Right lobe of liver (tissue), 6 donors: ENCODE data around the gene MMRN2. TPM values are rescaled to one million over a fixed set of nuclear protein-coding genes. Genes with fewer than 3 reads are reported as not detected.
"Not testable (repeated sequence)": the region's sequence is repeated elsewhere in the genome, so short reads cannot be mapped to it uniquely, and the experiment has no call there.

Experiments
- ATAC-seq, 4 donors: fragments of 200-7000 bp; cut with Tn5 transposase; one replicate each; pipeline ENCODE4 v1.9.1; 2020; ENCODE audit warnings: mild to moderate bottlenecking in 4 of 4, moderate library complexity in 4 of 4
- DNase-seq, 3 donors: peaks; one replicate each; pipeline ENCODE4 v3.0.0-alpha.2; 2020
- H3K27ac ChIP-seq, 3 donors: fragments of 200-600 bp; one replicate each; pipeline ENCODE4 v1.8.0; 2022
- H3K27me3 ChIP-seq, 2 donors: fragments of 200-600 bp; one replicate each; pipeline ENCODE4 v1.8.0; 2022
- H3K36me3 ChIP-seq, 4 donors: fragments of 200-600 bp; sonication (generic) in 1 of 4; one replicate each; pipeline versions ENCODE4 v1.5.1 to v1.8.0; 2017 to 2022; ENCODE audit warnings: control low read depth in 1 of 4
- H3K4me1 ChIP-seq, 4 donors: fragments of 200-600 bp; sonication (generic) in 1 of 4; one replicate each; pipeline versions ENCODE4 v1.5.1 to v1.8.0; 2017 to 2022; ENCODE audit warnings: control low read depth in 1 of 4
- H3K4me3 ChIP-seq, 3 donors: fragments of 200-600 bp; one replicate each; pipeline ENCODE4 v1.8.0; 2022
- H3K9me3 ChIP-seq, 4 donors: fragments of 200-600 bp; sonication (generic) in 1 of 4; one replicate each; pipeline versions ENCODE4 v1.5.1 to v1.8.0; 2017 to 2022; ENCODE audit warnings: control low read depth in 1 of 4
- POLR2A ChIP-seq: fragments of 450-650 bp; IDR thresholded peaks from one replicate; pipeline ENCODE4 v1.6.1; 2017; ENCODE audit warnings: antibody characterized with exemption, mild to moderate bottlenecking
- WGBS: methylation state at CpG from one replicate; pipeline ENCODE4 v1.1.6; 2018; ENCODE audit warnings: low coverage, low lambda C conversion rate; ENCODE audit not compliant: insufficient coverage; ENCODE audit errors: missing lambda C conversion rate; 5-methylcytosine and 5-hydroxymethylcytosine counted together
- intact Hi-C, 2 donors: fragments of 100-400 bp; cut with DNase I; formaldehyde crosslinking; loops; one replicate each; pipeline versions ENCODE4 v1.11.2 to v1.14.1; 2022
- total RNA-seq, 6 experiments: library from RNA; depleted of rRNA in 2 of 6; stranded (reverse); fragments of >200 nt in 2 of 6; fragmentation: NEBNext Ultra II Directional in 3 of 6; extraction: Animal tissue kit (Norgen Biotek cat#: 25700) in 3 of 6; gene quantifications; one replicate each; pipeline versions ENCODE4 v1.1.0 to v1.2.4, GENCODE V29; 2016 to 2023
- TF ChIP-seq, protein P1 (sequence below), 4 donors: fragments of 200-600 bp in 3 of 4; fragments of 450-650 bp in 1 of 4; IDR thresholded peaks; one replicate each; pipeline versions ENCODE4 v1.5.1 to v1.8.0; 2016 to 2022; ENCODE audit warnings: antibody characterized with exemption in 4 of 4, mild to moderate bottlenecking in 2 of 4
- donor health status: DM: no; HTN: yes; CAD: no.
- donor health status: DM: no; HTN: no; CAD: no.
- donor health status: DM: no; HTN: no; CAD: no.
- donor health status: DM: no; HTN: yes; CAD: no.
- donor health status: DM: no; HTN: yes; CAD: no.

Gene MMRN2
- total RNA-seq, 6 experiments from 2014 or later = 6.2 to 11.8 (median 9.1) TPM

DNA sequence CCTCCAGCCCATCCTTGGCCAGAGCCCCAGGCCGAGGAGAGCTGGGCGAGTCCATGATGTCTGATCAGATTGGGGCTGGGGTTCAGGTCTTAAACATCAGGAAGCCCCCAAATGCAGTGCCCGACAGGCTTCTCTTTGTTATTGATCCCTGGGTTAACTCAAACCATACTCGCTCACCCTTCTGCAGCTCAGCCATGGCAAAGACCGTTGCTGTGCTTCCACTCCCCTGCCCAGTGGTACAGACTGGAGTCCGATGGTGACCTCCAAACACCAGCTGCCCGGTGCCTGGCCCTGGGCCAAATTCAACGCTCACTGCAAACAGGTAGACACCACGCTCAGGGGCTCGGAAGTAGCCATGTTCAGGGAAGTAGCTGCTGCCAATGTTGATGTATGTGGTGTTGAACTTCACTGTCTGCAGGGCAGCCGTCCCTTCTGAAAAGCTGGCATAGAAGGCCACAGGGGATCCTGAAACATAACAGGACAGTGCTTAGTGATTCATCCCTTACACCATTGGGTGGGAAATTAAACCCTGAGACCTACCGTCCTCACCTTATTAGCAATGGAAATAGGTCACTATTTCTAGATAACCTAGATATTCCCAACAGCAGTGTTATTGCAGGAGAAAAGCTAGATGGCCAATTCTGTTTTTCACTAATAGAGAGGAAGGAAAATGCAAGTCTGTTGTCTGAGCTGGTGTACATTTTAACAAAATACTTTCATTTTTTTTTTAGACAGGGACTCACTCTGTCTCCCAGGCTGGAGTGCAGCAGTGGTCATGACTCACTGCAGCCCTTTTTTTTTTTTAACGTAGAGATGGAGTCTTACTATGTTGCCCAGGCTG, 20.5 kb downstream of the MMRN2 start:
- H3K27me3 ChIP-seq = no peaks in the 10 kb centered on the region
- WGBS = 64% methylated on average over 2 of the region's 13 CpGs
- H3K9me3 ChIP-seq = no peaks in the 10 kb centered on the region
- peaks cover 0 to 11% (median 4%) of the 10 kb centered on the region in 4 donors for H3K4me1 ChIP-seq
- intact Hi-C loops = no loop called here
- no peak overlapping the region for H3K27ac ChIP-seq
- H3K4me3 ChIP-seq = no peak overlapping the region
- TF ChIP-seq, protein P1, sequence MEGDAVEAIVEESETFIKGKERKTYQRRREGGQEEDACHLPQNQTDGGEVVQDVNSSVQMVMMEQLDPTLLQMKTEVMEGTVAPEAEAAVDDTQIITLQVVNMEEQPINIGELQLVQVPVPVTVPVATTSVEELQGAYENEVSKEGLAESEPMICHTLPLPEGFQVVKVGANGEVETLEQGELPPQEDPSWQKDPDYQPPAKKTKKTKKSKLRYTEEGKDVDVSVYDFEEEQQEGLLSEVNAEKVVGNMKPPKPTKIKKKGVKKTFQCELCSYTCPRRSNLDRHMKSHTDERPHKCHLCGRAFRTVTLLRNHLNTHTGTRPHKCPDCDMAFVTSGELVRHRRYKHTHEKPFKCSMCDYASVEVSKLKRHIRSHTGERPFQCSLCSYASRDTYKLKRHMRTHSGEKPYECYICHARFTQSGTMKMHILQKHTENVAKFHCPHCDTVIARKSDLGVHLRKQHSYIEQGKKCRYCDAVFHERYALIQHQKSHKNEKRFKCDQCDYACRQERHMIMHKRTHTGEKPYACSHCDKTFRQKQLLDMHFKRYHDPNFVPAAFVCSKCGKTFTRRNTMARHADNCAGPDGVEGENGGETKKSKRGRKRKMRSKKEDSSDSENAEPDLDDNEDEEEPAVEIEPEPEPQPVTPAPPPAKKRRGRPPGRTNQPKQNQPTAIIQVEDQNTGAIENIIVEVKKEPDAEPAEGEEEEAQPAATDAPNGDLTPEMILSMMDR (IDR thresholded peaks at IDR 0.05) = no peak
- TF ChIP-seq POLR2A = no peak
- ATAC-seq = no peak
- no peaks in the 10 kb centered on the region for H3K36me3 ChIP-seq
- peak in 1 of 3 donors; percentile 59 for DNase-seq

DNA sequence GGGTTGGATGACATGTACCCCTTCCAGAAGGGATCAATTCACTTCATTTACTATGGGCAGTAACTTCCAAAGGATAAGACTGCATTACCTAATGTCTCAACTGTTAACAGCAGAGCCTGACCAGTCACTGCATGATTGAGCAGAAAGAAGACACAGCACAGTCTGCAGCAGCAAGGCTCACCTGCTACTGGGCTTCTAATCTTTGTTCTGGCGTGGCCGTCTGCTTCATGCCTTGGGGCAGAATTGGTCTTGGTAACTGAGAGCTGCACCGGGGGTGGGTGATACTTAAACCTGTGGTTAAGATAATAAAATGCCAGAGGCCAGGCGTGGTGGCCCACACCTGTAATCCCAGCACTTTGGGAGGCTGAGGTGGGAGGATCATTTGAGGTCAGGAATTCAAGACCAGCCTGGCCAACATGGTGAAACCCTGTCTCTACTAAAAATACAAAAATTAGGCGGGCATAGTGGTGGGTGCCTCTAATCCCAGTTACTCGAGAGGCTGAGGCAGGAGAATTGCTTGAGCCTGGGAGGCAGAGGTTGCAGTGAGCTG, 23.2 kb downstream of the MMRN2 start:
- H3K4me1 ChIP-seq, H3K36me3 ChIP-seq, H3K27ac ChIP-seq, intact Hi-C loops, H3K27me3 ChIP-seq, H3K4me3 ChIP-seq, H3K9me3 ChIP-seq: not testable (repeated sequence)
- WGBS = 80% methylated on average over 2 of the region's 6 CpGs
- DNase-seq (peak in 1 of 3 donors; percentile 38), ATAC-seq (peak in 1 of 4 donors; percentile 5)

DNA sequence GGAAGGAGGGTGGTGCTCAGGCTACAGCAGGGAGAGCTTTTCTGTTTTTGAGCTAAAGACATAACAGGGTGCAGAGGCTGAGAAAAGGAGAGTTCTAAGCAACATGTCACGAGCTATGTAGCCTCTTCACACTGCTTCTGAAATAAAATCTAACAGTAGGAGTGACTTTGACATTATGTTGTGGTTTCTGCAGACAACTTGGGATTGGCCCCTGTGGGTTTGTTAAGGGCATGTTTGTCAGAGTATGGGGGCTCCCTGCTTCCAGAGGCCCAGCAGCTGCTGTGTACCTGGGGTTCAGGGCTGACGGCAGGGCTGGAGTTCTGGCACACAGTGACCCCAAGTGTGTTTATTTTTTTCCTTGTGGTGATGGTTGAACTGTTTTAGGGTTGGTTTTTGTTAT, 24.7 kb downstream of the MMRN2 start:
- Histone ChIP-seq H3K4me3 (no peak overlapping the region), H3K4me1 (peaks cover 0 to 9% (median 3%) of the 10 kb centered on the region in 4 donors), H3K27ac (peak overlapping the region in 2 of 3 donors; percentile 45 to 64), H3K9me3 (no peaks in the 10 kb centered on the region), H3K27me3 (no peaks in the 10 kb centered on the region), H3K36me3 (peaks cover 0 to 3% (median 1%) of the 10 kb centered on the region in 4 donors)
- WGBS = 38% methylated on average over 2 of the region's 2 CpGs
- ATAC-seq (no peak), DNase-seq (peak in 1 of 3 donors; percentile 32)
- intact Hi-C loops = no loop called here
- TF ChIP-seq POLR2A = no peak
- TF ChIP-seq, protein P1 (IDR thresholded peaks at IDR 0.05) = no peak

DNA sequence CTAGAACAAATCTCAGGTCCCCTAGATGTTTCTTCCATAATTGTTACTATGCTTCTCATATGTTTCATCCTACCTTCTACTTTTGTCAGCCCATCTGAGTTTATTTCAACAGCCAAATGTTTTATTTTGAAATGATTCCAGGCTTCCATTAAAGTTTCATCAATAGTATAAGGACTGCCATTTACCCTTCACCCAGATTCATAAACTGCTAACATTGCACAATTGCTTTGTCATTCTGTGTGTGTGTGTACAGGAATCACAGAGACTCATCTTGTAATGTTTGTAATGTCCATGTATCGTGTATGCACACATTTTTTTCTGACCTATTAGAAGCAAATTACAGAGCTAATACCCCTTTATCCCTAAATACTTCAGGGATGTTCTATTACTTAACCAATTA, 25.5 kb downstream of the MMRN2 start:
- no peak for TF ChIP-seq POLR2A
- TF ChIP-seq, protein P1 (IDR thresholded peaks at IDR 0.05) = no peak
- ATAC-seq = peak; percentile 80 to 87 (median 86)
- intact Hi-C loops = no loop called here
- peaks cover 0 to 9% (median 3%) of the 10 kb centered on the region in 4 donors for H3K4me1 ChIP-seq
- DNase-seq = no peak
- peak overlapping the region in 2 of 3 donors; percentile 45 to 64 for H3K27ac ChIP-seq
- WGBS = 21% methylated on average over 1 of the region's 1 CpG
- H3K4me3 ChIP-seq = no peak overlapping the region
- no peaks in the 10 kb centered on the region for H3K27me3 ChIP-seq
- H3K9me3 ChIP-seq = no peaks in the 10 kb centered on the region
- H3K36me3 ChIP-seq = peaks cover 0 to 3% (median 1%) of the 10 kb centered on the region in 4 donors
